Measurements from ENCODE around the gene PPP1R1A. TPM values are rescaled to one million over a fixed set of nuclear protein-coding genes. Genes with fewer than 3 reads are reported as not detected.

Gene PPP1R1A
- total RNA-seq, 1 experiment from 2014 or later: 8.5 TPM

- TF ChIP-seq, protein P1, sequence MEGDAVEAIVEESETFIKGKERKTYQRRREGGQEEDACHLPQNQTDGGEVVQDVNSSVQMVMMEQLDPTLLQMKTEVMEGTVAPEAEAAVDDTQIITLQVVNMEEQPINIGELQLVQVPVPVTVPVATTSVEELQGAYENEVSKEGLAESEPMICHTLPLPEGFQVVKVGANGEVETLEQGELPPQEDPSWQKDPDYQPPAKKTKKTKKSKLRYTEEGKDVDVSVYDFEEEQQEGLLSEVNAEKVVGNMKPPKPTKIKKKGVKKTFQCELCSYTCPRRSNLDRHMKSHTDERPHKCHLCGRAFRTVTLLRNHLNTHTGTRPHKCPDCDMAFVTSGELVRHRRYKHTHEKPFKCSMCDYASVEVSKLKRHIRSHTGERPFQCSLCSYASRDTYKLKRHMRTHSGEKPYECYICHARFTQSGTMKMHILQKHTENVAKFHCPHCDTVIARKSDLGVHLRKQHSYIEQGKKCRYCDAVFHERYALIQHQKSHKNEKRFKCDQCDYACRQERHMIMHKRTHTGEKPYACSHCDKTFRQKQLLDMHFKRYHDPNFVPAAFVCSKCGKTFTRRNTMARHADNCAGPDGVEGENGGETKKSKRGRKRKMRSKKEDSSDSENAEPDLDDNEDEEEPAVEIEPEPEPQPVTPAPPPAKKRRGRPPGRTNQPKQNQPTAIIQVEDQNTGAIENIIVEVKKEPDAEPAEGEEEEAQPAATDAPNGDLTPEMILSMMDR (conservative IDR thresholded peaks at IDR 0.05): no peak
- Mint-ChIP-seq H3K27ac (peak overlapping the region in 1 of 3 experiments; percentile 45; a peak in 1 of 7 replicates), H3K36me3 (ENCODE audit: insufficient read depth in 1 of 3, low read depth in 3 of 3) (peaks cover 0 to 6% (median 0%) of the 10 kb centered on the region in 3 experiments; a peak in 2 of 7 replicates), H3K9me3 (no peaks in the 10 kb centered on the region; a peak in 1 of 5 replicates), H3K27me3 (ENCODE audit: low read depth) (peaks cover 81% of the 10 kb centered on the region), H3K4me1 (peaks cover 36 to 66% of the 10 kb centered on the region in 2 experiments), H3K4me3 (no peak overlapping the region; a peak in 1 of 5 replicates)
- Histone ChIP-seq H2BK120ac (ENCODE audit: low read depth, low read length, poor library complexity, severe bottlenecking) (no peak overlapping the region), H3K23me2 (ENCODE audit: insufficient read length, low read depth, low read length, poor library complexity, severe bottlenecking) (peaks cover 12% of the 10 kb centered on the region), H3K79me2 (ENCODE audit: insufficient read depth, low read length) (no peaks in the 10 kb centered on the region), H3T11ph (ENCODE audit: low read length) (no peak overlapping the region), H3K27me3 (ENCODE audit: insufficient read depth, low read length) (peaks cover 6% of the 10 kb centered on the region; the same call in 1 of the 2 replicates), H3K9me3 (ENCODE audit: control insufficient read depth, low read depth, low read length) (no peaks in the 10 kb centered on the region), H2AFZ (ENCODE audit: low read length) (no peak overlapping the region), H3K9ac (ENCODE audit: extremely low read depth, insufficient read length, low read length) (no peak overlapping the region), H3K79me1 (ENCODE audit: insufficient read depth, low read depth, low read length, poor library complexity, severe bottlenecking) (no peaks in the 10 kb centered on the region), H2BK20ac (ENCODE audit: low read depth, low read length, poor library complexity, severe bottlenecking) (no peak overlapping the region), H4K5ac (ENCODE audit: insufficient read length, low read depth, low read length) (no peak overlapping the region), H3K56ac (ENCODE audit: insufficient read length, low read depth, low read length) (no peak overlapping the region), H3K4me1 (ENCODE audit: insufficient read depth, low read length) (peaks cover 2% of the 10 kb centered on the region; the same call in 1 of the 2 replicates), H3K18ac (ENCODE audit: insufficient read length, low read depth, low read length) (no peak overlapping the region), H3K27ac (ENCODE audit: insufficient read length, low read depth, low read length) (no peak overlapping the region), H3K23ac (ENCODE audit: insufficient read length, low read depth, low read length) (no peak overlapping the region), H2BK5ac (ENCODE audit: insufficient read length, low read length) (no peak overlapping the region), H2BK12ac (ENCODE audit: insufficient read length, low read depth, low read length) (no peak overlapping the region), H3K14ac (ENCODE audit: insufficient read depth, low read length) (no peak overlapping the region), H2AK5ac (ENCODE audit: insufficient read length, low read length) (no peak overlapping the region), H3K4ac (ENCODE audit: low read depth, low read length) (no peak overlapping the region), H4K8ac (replicated peaks; ENCODE audit: insufficient read length, low read depth, low read length) (no peak overlapping the region), H4K91ac (ENCODE audit: insufficient read length, low read depth, low read length) (no peak overlapping the region), H4K20me1 (ENCODE audit: control insufficient read depth, insufficient read depth, insufficient read length) (no peaks in the 10 kb centered on the region), H2BK15ac (ENCODE audit: low read depth, low read length) (no peak overlapping the region), H3K4me2 (ENCODE audit: insufficient read depth, insufficient read length, low read length) (no peak overlapping the region)
- no CpG with 5 or more reads among the region's 9 CpGs for WGBS (ENCODE audit: extremely low coverage, insufficient read length, low lambda C conversion rate)
- no peak for DNase-seq
These were observed 4.3 kb downstream of the PPP1R1A start for GRCh38 chr12:54584128-54584527.
